ENCODE data around the gene ATP2C2. TPM values are rescaled to one million over a fixed set of nuclear protein-coding genes. Genes with fewer than 3 reads are reported as not detected.

Gene ATP2C2
- total RNA-seq, 4 donors from 2014 or later = 1.1 to 25.8 (median 5.6) TPM

- no peak overlapping the region for H3K4me3 ChIP-seq
- no peaks in the 10 kb centered on the region for H3K36me3 ChIP-seq
- peaks cover 4 to 25% (median 13%) of the 10 kb centered on the region in 3 donors for H3K4me1 ChIP-seq
- no peak overlapping the region for H3K27ac ChIP-seq
- TF ChIP-seq POLR2A (IDR thresholded peaks at IDR 0.05) (no peak), CTCF (IDR thresholded peaks at IDR 0.05) (no peak)
- H3K9me3 ChIP-seq = no peaks in the 10 kb centered on the region
- intact Hi-C loops (cut with DNase I) = no loop called here
- H3K27me3 ChIP-seq = no peaks in the 10 kb centered on the region
- no peak for DNase-seq
- WGBS, 2 donors = 80 to 81% methylated on average over 7 of the region's 8 CpGs
These were observed 9.0 kb upstream of the ATP2C2 start for GRCh38 chr16:84359326-84359725.

- 68 to 73% methylated on average over 11 to 14 of the region's 15 CpGs for WGBS, 2 donors
- H3K27me3 ChIP-seq = no peaks in the 10 kb centered on the region
- H3K9me3 ChIP-seq = no peaks in the 10 kb centered on the region
- no peak for DNase-seq
- no peak for TF ChIP-seq POLR2A (IDR thresholded peaks at IDR 0.05)
- TF ChIP-seq CTCF (IDR thresholded peaks at IDR 0.05) = no peak
- no peak overlapping the region for H3K4me3 ChIP-seq
- intact Hi-C loops (cut with DNase I) = no loop called here
- no peak overlapping the region for H3K27ac ChIP-seq
- peaks cover 4 to 20% (median 13%) of the 10 kb centered on the region in 3 donors for H3K4me1 ChIP-seq
- H3K36me3 ChIP-seq = no peaks in the 10 kb centered on the region
These were observed 8.2 kb upstream of the ATP2C2 start for GRCh38 chr16:84360170-84360569.

- intact Hi-C loops (cut with DNase I) = no loop called here
- H3K4me1 ChIP-seq = peaks cover 4 to 20% (median 13%) of the 10 kb centered on the region in 3 donors
- DNase-seq = no peak
- no peaks in the 10 kb centered on the region for H3K9me3 ChIP-seq
- peaks cover 0 to 1% (median 0%) of the 10 kb centered on the region in 4 donors for H3K27me3 ChIP-seq
- no peak overlapping the region for H3K4me3 ChIP-seq
- H3K27ac ChIP-seq = no peak overlapping the region
- no peak for TF ChIP-seq POLR2A (IDR thresholded peaks at IDR 0.05)
- TF ChIP-seq CTCF (IDR thresholded peaks at IDR 0.05) = no peak
- 82 to 89% methylated on average over 4 of the region's 4 CpGs for WGBS, 2 donors
- no peaks in the 10 kb centered on the region for H3K36me3 ChIP-seq
These were observed 7.6 kb upstream of the ATP2C2 start for GRCh38 chr16:84360748-84361147.

- H3K36me3 ChIP-seq = no peaks in the 10 kb centered on the region
- peaks cover 0 to 9% (median 0%) of the 10 kb centered on the region in 4 donors for H3K27me3 ChIP-seq
- intact Hi-C loops (cut with DNase I) = no loop called here
- H3K4me1 ChIP-seq = peaks cover 0 to 12% (median 6%) of the 10 kb centered on the region in 3 donors
- 70 to 84% methylated on average over 5 of the region's 5 CpGs for WGBS, 2 donors
- TF ChIP-seq POLR2A (IDR thresholded peaks at IDR 0.05) (no peak), CTCF (IDR thresholded peaks at IDR 0.05) (no peak)
- no peaks in the 10 kb centered on the region for H3K9me3 ChIP-seq
- H3K4me3 ChIP-seq = no peak overlapping the region
- no peak for DNase-seq
- no peak overlapping the region for H3K27ac ChIP-seq
These were observed 6.8 kb upstream of the ATP2C2 start for GRCh38 chr16:84361546-84361945.

GRCh38 chr16:84362471-84362941 lies 5.8 kb upstream of the ATP2C2 start:
- H3K27ac ChIP-seq = no peak overlapping the region
- TF ChIP-seq POLR2A (IDR thresholded peaks at IDR 0.05) (no peak), CTCF (IDR thresholded peaks at IDR 0.05) (no peak)
- intact Hi-C loops (cut with DNase I) = no loop called here
- 65 to 81% methylated on average over 9 to 13 of the region's 13 CpGs for WGBS, 2 donors
- peaks cover 0 to 2% (median 0%) of the 10 kb centered on the region in 3 donors for H3K4me1 ChIP-seq
- H3K36me3 ChIP-seq = no peaks in the 10 kb centered on the region
- no peaks in the 10 kb centered on the region for H3K9me3 ChIP-seq
- DNase-seq = no peak
- H3K27me3 ChIP-seq = peaks cover 0 to 18% (median 3%) of the 10 kb centered on the region in 4 donors
- no peak overlapping the region for H3K4me3 ChIP-seq

All from esophagus squamous epithelium (tissue), 5 donors.